HEK293 (cell line): ENCODE data around the gene IZUMO1.

Source experiments
- CTCF ChIA-PET: fragments of 350-600 bp; formaldehyde crosslinking; extraction: SDS; loops from one replicate; lab custom pipeline; 2021; ENCODE audit warnings: antibody characterized with exemption; lab: Yijun Ruan, JAX
- POLR2A ChIA-PET: fragments of 300-600 bp; formaldehyde crosslinking; extraction: SDS; loops from one replicate; lab custom pipeline; 2020; ENCODE audit warnings: antibody characterized with exemption, inconsistent platforms; lab: Yijun Ruan, JAX
- H3K27ac ChIP-seq: fragments of 200-500 bp; sonication (Bioruptor generic); 2 replicates; pipeline ENCODE4 v1.5.1; 2014; ENCODE audit warnings: low read depth, low read length, control low read depth, inconsistent platforms; ENCODE audit errors: extremely low read depth
- H3K36me3 ChIP-seq, 2 experiments: fragments of 200-500 bp in 1 of 2; sonication (Bioruptor generic) in 1 of 2; 1 replicate in 1 of 2; 2 replicates in 1 of 2; pipeline ENCODE4 v1.5.1; 2014 to 2017; ENCODE audit warnings: inconsistent platforms in 2 of 2, low read length in 2 of 2; ENCODE audit not compliant: control insufficient read depth in 2 of 2, insufficient read depth in 1 of 2
- H3K4me1 ChIP-seq: fragments of 200-500 bp; sonication (Bioruptor generic); 2 replicates; pipeline ENCODE4 v1.5.1; 2014; ENCODE audit warnings: mild to moderate bottlenecking, low read length, inconsistent platforms; ENCODE audit not compliant: control insufficient read depth, insufficient read depth
- H3K4me3 ChIP-seq: 2 replicates; pipeline ENCODE4 v1.5.1; 2011; ENCODE audit warnings: low read depth, mild to moderate bottlenecking, control low read depth, low read length, moderate library complexity
- H3K9me3 ChIP-seq: fragments of 200-500 bp; sonication (Bioruptor generic); 2 replicates; pipeline ENCODE4 v1.5.1; 2014; ENCODE audit warnings: low read depth, low read length, inconsistent platforms; ENCODE audit not compliant: control insufficient read depth, insufficient read depth
- ELK4 ChIP-seq: IDR thresholded peaks from 2 replicates; pipeline ENCODE4 v1.6.1; 2011; ENCODE audit warnings: mild to moderate bottlenecking, low read depth, low read length, borderline replicate concordance
- HOXD13 ChIP-seq: sonication (generic); formaldehyde crosslinking; IDR thresholded peaks from 2 replicates; pipeline ENCODE4 v1.8.0; 2022; ENCODE audit warnings: missing genetic modification reagents, borderline replicate concordance
- IKZF3 ChIP-seq: fragments of 450-650 bp; IDR thresholded peaks from 2 replicates; pipeline ENCODE4 v1.5.0; 2018; ENCODE audit warnings: missing biosample characterization, mild to moderate bottlenecking, missing genetic modification characterization, moderate library complexity
- MYNN ChIP-seq: fragments of 450-650 bp; formaldehyde crosslinking; IDR thresholded peaks from 2 replicates; pipeline ENCODE4 v1.5.1; 2016; ENCODE audit warnings: missing biosample characterization, missing genetic modification characterization, borderline replicate concordance
- OSR2 ChIP-seq: fragments of 450-650 bp; formaldehyde crosslinking; IDR thresholded peaks from 2 replicates; pipeline ENCODE4 v1.5.1; 2016; ENCODE audit warnings: missing biosample characterization, missing genetic modification characterization
- PATZ1 ChIP-seq: fragments of 450-650 bp; formaldehyde crosslinking; IDR thresholded peaks from 2 replicates; pipeline ENCODE4 v1.5.1; 2016; ENCODE audit warnings: missing biosample characterization, missing genetic modification characterization
- REPIN1 ChIP-seq: fragments of 450-650 bp; formaldehyde crosslinking; IDR thresholded peaks from 2 replicates; pipeline ENCODE4 v1.5.1; 2017; ENCODE audit warnings: missing biosample characterization, missing genetic modification characterization, low read depth
- SETDB1 ChIP-seq: IDR thresholded peaks from one replicate; pipeline ENCODE4 v1.6.1; 2017; ENCODE audit warnings: mild to moderate bottlenecking, low read length, moderate library complexity, mixed read lengths; ENCODE audit not compliant: insufficient read length
- TRIM28 ChIP-seq: IDR thresholded peaks from 2 replicates; pipeline ENCODE4 v1.6.1; 2011; ENCODE audit warnings: low read length, control low read depth, borderline replicate concordance
- ZBTB17 ChIP-seq: fragments of 450-650 bp; formaldehyde crosslinking; IDR thresholded peaks from 2 replicates; pipeline ENCODE4 v1.5.1; 2016; ENCODE audit warnings: missing biosample characterization, missing genetic modification characterization
- ZFP69B ChIP-seq: fragments of 450-650 bp; formaldehyde crosslinking; IDR thresholded peaks from 2 replicates; pipeline ENCODE4 v1.5.1; 2016; ENCODE audit warnings: missing biosample characterization, missing genetic modification characterization
- ZNF121 ChIP-seq: fragments of 450-650 bp; formaldehyde crosslinking; IDR thresholded peaks from 2 replicates; pipeline ENCODE4 v1.5.1; 2016; ENCODE audit warnings: missing biosample characterization, missing genetic modification characterization
- ZNF211 ChIP-seq: fragments of 450-650 bp; formaldehyde crosslinking; IDR thresholded peaks from 2 replicates; pipeline ENCODE4 v1.5.1; 2016; ENCODE audit warnings: low read depth, missing biosample characterization, missing genetic modification characterization
- ZNF223 ChIP-seq: fragments of 450-650 bp; formaldehyde crosslinking; IDR thresholded peaks from 2 replicates; pipeline ENCODE4 v1.5.1; 2016; ENCODE audit warnings: missing biosample characterization, missing genetic modification characterization
- ZNF311 ChIP-seq: fragments of 450-650 bp; formaldehyde crosslinking; IDR thresholded peaks from 2 replicates; pipeline ENCODE4 v1.5.1; 2017; ENCODE audit warnings: missing biosample characterization, missing genetic modification characterization, borderline replicate concordance
- ZNF341 ChIP-seq: fragments of 450-650 bp; formaldehyde crosslinking; IDR thresholded peaks from 2 replicates; pipeline ENCODE4; 2016; ENCODE audit warnings: low read depth, missing biosample characterization, missing genetic modification characterization
- ZNF362 ChIP-seq: fragments of 450-650 bp; formaldehyde crosslinking; IDR thresholded peaks from 2 replicates; pipeline ENCODE4 v1.5.1; 2016; ENCODE audit warnings: missing biosample characterization, missing genetic modification characterization
- ZNF404 ChIP-seq: fragments of 450-650 bp; formaldehyde crosslinking; IDR thresholded peaks from 2 replicates; pipeline ENCODE4 v1.5.1; 2017; ENCODE audit warnings: missing biosample characterization, missing genetic modification characterization
- ZNF416 ChIP-seq: fragments of 450-650 bp; formaldehyde crosslinking; IDR thresholded peaks from 2 replicates; pipeline ENCODE4 v1.5.1; 2016; ENCODE audit warnings: missing biosample characterization, missing genetic modification characterization
- ZNF449 ChIP-seq: fragments of 450-650 bp; formaldehyde crosslinking; IDR thresholded peaks from 2 replicates; pipeline ENCODE4 v1.5.1; 2017; ENCODE audit warnings: missing biosample characterization, mild to moderate bottlenecking, missing genetic modification characterization, moderate library complexity
- ZNF549 ChIP-seq: fragments of 450-650 bp; IDR thresholded peaks from 2 replicates; pipeline ENCODE4 v1.5.1; 2018; ENCODE audit warnings: missing biosample characterization, missing genetic modification characterization, mild to moderate bottlenecking, inconsistent platforms, moderate library complexity
- ZNF621 ChIP-seq: fragments of 450-650 bp; formaldehyde crosslinking; IDR thresholded peaks from 2 replicates; pipeline ENCODE4 v1.5.1; 2017; ENCODE audit warnings: missing biosample characterization, missing genetic modification characterization
- ZNF747 ChIP-seq: fragments of 450-650 bp; formaldehyde crosslinking; IDR thresholded peaks from 2 replicates; pipeline ENCODE4 v1.5.1; 2016; ENCODE audit warnings: missing biosample characterization, missing genetic modification characterization
- ZNF768 ChIP-seq: fragments of 450-650 bp; formaldehyde crosslinking; IDR thresholded peaks from 2 replicates; pipeline ENCODE4 v1.5.1; 2018; ENCODE audit warnings: missing biosample characterization, mild to moderate bottlenecking, missing genetic modification characterization
- ZNF791 ChIP-seq: fragments of 450-650 bp; formaldehyde crosslinking; IDR thresholded peaks from 2 replicates; pipeline ENCODE4 v1.5.1; 2016; ENCODE audit warnings: missing biosample characterization, missing genetic modification characterization
- ZSCAN18 ChIP-seq: fragments of 450-650 bp; formaldehyde crosslinking; IDR thresholded peaks from 2 replicates; pipeline ENCODE4 v1.5.1; 2016; ENCODE audit warnings: missing biosample characterization, missing genetic modification characterization
- ZSCAN5A ChIP-seq: fragments of 450-650 bp; formaldehyde crosslinking; IDR thresholded peaks from 2 replicates; pipeline ENCODE4 v1.5.1; 2016; ENCODE audit warnings: missing biosample characterization, missing genetic modification characterization

IZUMO1 gene

GRCh38 chr19:48708471-48708870 is 38.2 kb downstream of the IZUMO1 start (continued):
- TF ChIP-seq ZNF211 (tag by site-specific recombination), result no peak

- no peaks in the 10 kb centered on the region for H3K4me1 ChIP-seq
- peaks cover 0 to 2% of the 10 kb centered on the region in 2 experiments; a peak in 2 of 3 replicates for H3K36me3 ChIP-seq
- no peak overlapping the region for H3K4me3 ChIP-seq
- no peak overlapping the region for H3K27ac ChIP-seq
- no peak for TF ChIP-seq OSR2 (tag by site-specific recombination)
- no peak for TF ChIP-seq ZNF791 (tag by site-specific recombination)
- TF ChIP-seq ZSCAN18 (tag by site-specific recombination), result no peak
- no peak for TF ChIP-seq MYNN
- no peak for TF ChIP-seq ZNF362 (tag by site-specific recombination)
- no peak for TF ChIP-seq ZBTB17 (tag by site-specific recombination)
- TF ChIP-seq ZNF311 (tag by site-specific recombination), result no peak
- no peak for TF ChIP-seq ZNF768
- no peak for TF ChIP-seq ELK4
- TF ChIP-seq HOXD13 (CRISPR knock-in tag), result no peak
- no peak for TF ChIP-seq ZFP69B (tag by site-specific recombination)
- no peak for TF ChIP-seq ZNF621 (tag by site-specific recombination)
- TF ChIP-seq ZNF747, result no peak
- no peak for TF ChIP-seq TRIM28
- no peak for TF ChIP-seq ZNF211 (tag by site-specific recombination)
- no peak for TF ChIP-seq REPIN1 (tag by site-specific recombination)
- H3K9me3 ChIP-seq, result no peaks in the 10 kb centered on the region
- ChIA-PET CTCF (interaction anchor here (0.7 kb wide), 1 partner anchor 29 kb away, joined by 4 read pairs; no protein-coding TSS in a partner anchor), POLR2A (interaction anchor here (0.6 to 1.0 kb wide), 3 partner anchors 8 to 623 kb away, joined by 4 to 10 read pairs (median 6); no protein-coding TSS in a partner anchor)
Measured at GRCh38 chr19:48705431-48705830, 41.3 kb downstream of the IZUMO1 start.

GRCh38 chr19:48703316-48703715 is 43.4 kb downstream of the IZUMO1 start:
- CTCF ChIA-PET, result no interaction called here
- H3K4me3 ChIP-seq, result no peak overlapping the region
- POLR2A ChIA-PET, result no interaction called here
- no peak overlapping the region for H3K27ac ChIP-seq
- peaks cover 0 to 2% of the 10 kb centered on the region in 2 experiments; a peak in 2 of 3 replicates for H3K36me3 ChIP-seq
- no peaks in the 10 kb centered on the region for H3K4me1 ChIP-seq
- no peaks in the 10 kb centered on the region for H3K9me3 ChIP-seq
- no peak for TF ChIP-seq SETDB1
- TF ChIP-seq ZNF416 (tag by site-specific recombination), result no peak
- no peak for TF ChIP-seq ZNF341 (tag by site-specific recombination)
- TF ChIP-seq PATZ1 (tag by site-specific recombination), result no peak
- no peak for TF ChIP-seq ZNF549 (tag by site-specific recombination)
- TF ChIP-seq ZNF223 (tag by site-specific recombination), result no peak
- no peak for TF ChIP-seq IKZF3 (tag by site-specific recombination)
- TF ChIP-seq ZNF449 (tag by site-specific recombination), result no peak
- no peak for TF ChIP-seq ZSCAN5A (tag by site-specific recombination)
- TF ChIP-seq ZNF121 (tag by site-specific recombination), result no peak
- no peak for TF ChIP-seq ZNF404 (tag by site-specific recombination)
- TF ChIP-seq REPIN1 (tag by site-specific recombination), result no peak
